ENCODE data around the gene MTURN.

DNA sequence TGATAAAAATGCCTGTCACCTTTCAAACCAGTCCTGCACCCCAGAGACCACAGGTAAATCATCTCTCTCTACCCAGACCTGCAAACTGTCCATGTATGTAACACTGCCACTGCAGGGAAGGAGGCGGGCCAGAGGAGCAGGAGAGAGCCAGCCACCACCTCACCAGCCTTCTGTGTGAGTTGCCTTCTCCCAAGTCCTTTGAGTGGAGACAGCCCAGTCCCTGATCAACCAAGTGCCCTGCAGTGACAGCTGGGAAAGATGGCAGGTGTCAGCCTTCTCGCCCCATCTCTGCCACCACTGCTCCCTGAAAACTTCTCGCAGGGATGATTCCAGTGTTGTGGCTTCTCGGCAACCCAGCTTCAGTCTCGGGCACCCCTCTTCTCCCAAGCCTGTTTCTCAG lies 42.4 kb downstream of the MTURN start:
- TF ChIP-seq, protein P1, sequence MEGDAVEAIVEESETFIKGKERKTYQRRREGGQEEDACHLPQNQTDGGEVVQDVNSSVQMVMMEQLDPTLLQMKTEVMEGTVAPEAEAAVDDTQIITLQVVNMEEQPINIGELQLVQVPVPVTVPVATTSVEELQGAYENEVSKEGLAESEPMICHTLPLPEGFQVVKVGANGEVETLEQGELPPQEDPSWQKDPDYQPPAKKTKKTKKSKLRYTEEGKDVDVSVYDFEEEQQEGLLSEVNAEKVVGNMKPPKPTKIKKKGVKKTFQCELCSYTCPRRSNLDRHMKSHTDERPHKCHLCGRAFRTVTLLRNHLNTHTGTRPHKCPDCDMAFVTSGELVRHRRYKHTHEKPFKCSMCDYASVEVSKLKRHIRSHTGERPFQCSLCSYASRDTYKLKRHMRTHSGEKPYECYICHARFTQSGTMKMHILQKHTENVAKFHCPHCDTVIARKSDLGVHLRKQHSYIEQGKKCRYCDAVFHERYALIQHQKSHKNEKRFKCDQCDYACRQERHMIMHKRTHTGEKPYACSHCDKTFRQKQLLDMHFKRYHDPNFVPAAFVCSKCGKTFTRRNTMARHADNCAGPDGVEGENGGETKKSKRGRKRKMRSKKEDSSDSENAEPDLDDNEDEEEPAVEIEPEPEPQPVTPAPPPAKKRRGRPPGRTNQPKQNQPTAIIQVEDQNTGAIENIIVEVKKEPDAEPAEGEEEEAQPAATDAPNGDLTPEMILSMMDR (IDR thresholded peaks at IDR 0.05; ENCODE audit: low read length): no peak
- TF ChIP-seq EZH2phosphoT487 (IDR thresholded peaks at IDR 0.05; ENCODE audit: low read length): no peak

All from MM.1S (cell line).